A673 (cell line): ENCODE measurements around the gene EDEM2.

ENCODE experiments used
- CTCF ChIP-seq: fragments of 300-800, 200-600 bp; sonication (generic); conservative IDR thresholded peaks from 2 replicates; pipeline ENCODE4 v1.5.1; 2017; ENCODE audit warnings: low read depth, mild to moderate bottlenecking, antibody characterized with exemption, low read length, moderate library complexity, mixed read lengths
- EZH2 ChIP-seq: fragments of 200-600 bp; sonication (generic); IDR thresholded peaks from 2 replicates; pipeline ENCODE4 v1.6.1; 2017; ENCODE audit warnings: borderline replicate concordance, low read depth, mild to moderate bottlenecking, mixed read lengths, antibody characterized with exemption, low read length; ENCODE audit not compliant: poor library complexity, severe bottlenecking

GRCh38 chr20:35084998-35085397 is 62.1 kb downstream of the EDEM2 start:
- no peak for TF ChIP-seq CTCF
- no peak for TF ChIP-seq EZH2
